SIG-M5 treated with dmso at 0.1 percent for 504 hours (cell line): ENCODE results near the gene SMS.
A peak's percentile ranks its signal among the peaks of the same experiment; 100 is the strongest.

ENCODE experiments used
- DNase-seq: peaks from one replicate; lab custom pipeline; 2025; ENCODE audit not compliant: unreplicated experiment; lab: John Stamatoyannopoulos, UW

The SMS gene

DNA sequence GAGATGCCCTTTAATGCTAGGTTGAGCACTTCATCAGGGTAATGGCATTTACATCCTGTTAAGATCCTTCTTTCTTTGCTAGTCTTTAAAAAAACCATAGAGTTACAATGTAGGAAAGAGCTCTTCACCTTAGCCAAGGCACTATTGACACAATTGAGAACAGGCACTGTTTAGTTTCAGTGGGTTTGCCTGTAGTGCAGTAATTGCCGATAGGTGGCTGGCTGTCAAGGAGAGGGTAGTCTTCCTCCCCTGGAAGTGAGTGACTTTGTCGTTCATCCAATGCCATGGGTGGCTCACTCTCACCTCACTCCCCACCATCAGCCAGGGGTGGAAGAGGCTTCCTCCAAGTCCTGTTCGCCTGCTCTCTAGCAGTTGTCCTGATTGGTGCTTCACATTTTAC, 34.7 kb downstream of the SMS start:
- no peak for DNase-seq

- no peak for DNase-seq
Measured at GRCh38 chrX:21975812-21976211, 35.3 kb downstream of the SMS start.

- no peak for DNase-seq
Measured at GRCh38 chrX:21978346-21978745, 37.8 kb downstream of the SMS start.

DNA sequence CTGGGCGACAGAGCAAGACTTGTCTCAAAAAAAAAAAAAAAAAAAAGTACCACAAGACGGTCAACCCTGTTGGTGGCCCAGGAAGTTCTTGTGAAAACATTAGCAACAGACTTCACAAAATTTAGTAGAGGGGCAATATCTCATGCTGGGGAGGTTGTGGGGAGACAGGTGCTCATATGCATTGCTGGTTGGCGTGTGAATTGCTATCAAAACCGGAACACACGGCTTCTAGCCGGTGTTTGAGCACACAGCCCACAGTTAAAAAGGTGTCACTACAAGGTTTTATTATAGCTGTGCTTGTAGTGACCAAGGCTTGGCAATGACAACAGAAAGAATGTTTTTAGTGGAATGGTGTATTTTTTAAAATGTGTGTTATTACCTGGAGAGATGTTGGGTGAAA, 41.8 kb downstream of the SMS start:
- DNase-seq: no peak

- DNase-seq: peak; percentile 79
Measured at GRCh38 chrX:21985332-21985777, 44.8 kb downstream of the SMS start.

GRCh38 chrX:21986596-21986995, 46.1 kb downstream of the SMS start:
- no peak for DNase-seq

GRCh38 chrX:21989384-21989783, 48.9 kb downstream of the SMS start:
- no peak for DNase-seq

DNA sequence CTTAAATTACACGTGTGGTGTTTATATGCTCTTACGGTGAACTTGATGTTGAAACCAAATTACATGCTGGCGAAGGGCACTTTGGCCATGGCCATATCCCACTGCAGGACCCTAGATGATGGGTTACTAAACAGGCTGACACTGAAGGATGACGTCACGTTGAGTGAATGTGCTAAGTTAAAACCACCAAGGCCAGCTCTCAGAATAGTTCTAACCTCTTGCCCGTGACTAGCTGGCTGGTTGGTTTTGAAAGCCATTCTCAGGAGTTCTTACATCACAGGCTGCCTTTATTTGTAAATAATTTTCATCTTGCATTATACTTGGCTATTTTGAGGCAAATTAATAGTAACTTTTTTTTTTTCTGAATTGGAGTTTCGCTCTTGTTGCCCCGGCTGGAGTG, 50.3 kb downstream of the SMS start:
- no peak for DNase-seq

GRCh38 chrX:21991504-21991903, 51.0 kb downstream of the SMS start:
- DNase-seq: no peak

DNA sequence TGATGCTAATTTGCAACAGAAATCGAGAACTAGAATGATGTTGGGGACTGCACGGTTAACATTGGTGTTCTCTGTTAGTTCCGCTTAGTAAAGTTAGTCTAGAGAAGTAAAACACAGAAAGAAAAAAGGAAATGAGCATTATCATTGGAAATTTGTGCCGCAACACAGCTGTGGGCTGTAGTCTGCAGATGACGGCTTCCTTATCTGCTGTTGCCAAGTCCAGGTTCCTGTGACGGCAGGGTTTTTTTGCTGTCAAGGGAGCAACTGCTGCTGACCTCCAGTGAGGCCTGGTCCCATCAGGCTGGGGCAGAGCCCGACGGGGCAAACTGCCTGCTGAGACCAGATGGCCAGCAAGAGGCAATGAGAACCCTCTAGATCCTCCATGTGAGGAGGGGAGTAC, 52.8 kb downstream of the SMS start:
- DNase-seq: peak; percentile 42

- peak; percentile 82 for DNase-seq
Measured at GRCh38 chrX:21996872-21997455, 56.5 kb downstream of the SMS start.

DNA sequence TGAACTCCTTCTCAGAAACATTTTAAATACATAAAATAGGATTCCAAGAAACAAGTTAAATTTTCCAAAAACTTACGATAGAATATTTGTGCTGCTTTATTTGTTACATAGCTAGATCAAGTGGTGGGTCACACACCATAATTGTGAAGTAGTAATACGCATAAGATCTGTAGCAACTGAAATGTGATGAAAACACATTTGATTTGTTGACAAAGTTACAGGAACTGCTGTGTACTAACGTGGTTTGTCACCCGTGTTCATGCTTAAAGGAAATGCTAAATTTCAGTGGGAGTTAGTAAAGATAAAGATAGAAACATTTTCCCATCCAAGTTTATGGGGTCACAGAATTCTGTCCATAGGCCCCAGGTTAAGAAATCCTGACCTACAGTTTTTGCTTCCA, 57.5 kb downstream of the SMS start:
- DNase-seq: no peak

DNA sequence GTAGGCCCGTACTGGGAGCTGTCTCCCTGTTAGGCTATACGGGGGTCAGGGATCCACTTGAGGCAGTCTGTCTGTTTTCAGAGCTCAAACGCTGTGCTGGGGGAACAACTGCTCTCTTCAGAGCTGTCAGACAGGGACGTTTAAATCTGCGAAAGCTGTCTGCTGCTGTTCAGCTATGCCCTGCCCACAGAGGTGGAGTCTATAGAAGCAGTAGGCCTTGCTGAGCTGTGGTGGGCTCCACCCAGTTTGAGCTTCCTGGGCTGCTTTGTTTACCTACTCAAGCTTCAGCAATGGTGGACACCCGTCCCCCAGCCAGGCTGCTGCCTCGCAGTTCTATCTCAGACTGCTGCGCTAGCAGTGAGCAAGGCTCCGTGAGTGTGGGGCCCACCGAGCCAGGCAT, 64.4 kb downstream of the SMS start:
- no peak for DNase-seq

GRCh38 chrX:22012051-22012450, 71.5 kb downstream of the SMS start:
- no peak for DNase-seq

DNA sequence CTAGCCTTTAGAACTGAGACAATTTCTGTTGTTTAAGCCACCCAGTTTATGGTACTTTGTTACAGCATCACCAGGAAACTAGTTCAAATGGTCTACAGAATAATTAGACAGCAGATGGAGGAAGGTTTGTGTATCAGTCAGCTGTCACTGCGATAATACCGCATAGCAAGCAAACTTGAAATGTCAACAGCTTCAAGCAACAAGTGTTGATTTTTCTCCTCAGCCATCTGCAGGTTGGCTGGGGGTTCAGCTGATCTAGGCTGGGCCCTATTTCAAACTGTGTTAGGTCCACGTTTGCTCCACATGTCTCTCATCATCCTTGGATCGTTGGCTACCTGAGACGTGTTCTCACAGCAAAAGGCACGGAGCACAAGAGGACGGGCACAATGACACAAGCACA, 72.4 kb downstream of the SMS start:
- no peak for DNase-seq

DNA sequence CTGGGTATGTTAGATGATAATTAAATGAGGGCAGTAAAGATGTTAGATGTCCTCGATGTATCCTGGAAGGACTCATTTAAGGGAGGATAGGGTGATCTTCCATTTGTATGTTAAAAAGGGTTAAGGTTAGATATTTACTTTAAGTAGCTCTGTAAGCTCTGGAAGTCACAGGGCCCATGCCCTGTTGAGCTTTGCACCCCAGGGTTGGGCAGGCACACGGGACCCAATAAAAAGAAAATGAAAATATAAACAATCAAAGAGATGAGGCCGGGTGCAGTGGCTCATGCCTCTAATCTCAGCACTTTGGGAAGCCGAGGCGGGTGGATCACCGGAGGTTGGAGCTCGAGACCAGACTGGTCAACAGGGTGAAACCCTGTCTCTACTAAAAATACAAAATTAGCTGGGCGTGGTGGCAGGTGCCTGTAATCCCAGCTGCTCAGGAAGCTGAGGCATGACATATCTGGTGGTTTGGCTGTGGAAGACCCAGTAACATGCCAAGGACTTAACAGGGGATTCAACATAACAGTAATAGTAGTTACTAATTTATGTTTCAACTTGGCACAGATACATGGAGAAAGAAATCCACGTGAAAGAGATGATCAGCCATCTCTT, 74.7 kb downstream of the SMS start:
- no peak for DNase-seq

DNA sequence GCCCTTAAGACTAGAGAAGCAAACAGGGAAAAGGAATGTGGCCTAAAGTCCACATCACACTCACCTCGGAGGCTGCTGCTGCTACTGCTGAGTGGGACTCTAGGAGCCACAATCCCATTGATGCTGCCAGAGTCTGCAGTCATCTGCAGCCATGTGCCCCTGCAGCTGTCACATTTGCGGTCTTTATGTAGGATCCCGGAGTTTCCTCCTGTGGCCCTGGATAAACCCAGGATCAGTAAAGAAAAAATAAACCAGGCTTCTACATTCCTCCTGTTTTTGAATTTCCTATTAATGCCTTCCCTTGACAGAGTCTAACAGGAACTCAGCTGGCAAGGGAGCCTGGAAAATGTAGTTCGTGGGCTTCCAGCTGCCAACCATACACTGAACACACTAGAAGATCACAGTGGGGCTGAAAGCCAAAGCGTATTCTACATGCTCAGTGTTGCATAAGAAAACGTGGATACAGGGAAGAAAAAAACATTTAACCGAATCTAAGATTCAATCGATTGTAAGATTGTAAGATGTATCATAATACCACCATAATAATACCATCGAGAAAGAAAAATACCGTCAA, 81.3 kb downstream of the SMS start:
- no peak for DNase-seq

- no peak for DNase-seq
Measured at GRCh38 chrX:22024577-22024976, 84.1 kb downstream of the SMS start.

GRCh38 chrX:22025751-22026150, 85.2 kb downstream of the SMS start:
- no peak for DNase-seq

DNA sequence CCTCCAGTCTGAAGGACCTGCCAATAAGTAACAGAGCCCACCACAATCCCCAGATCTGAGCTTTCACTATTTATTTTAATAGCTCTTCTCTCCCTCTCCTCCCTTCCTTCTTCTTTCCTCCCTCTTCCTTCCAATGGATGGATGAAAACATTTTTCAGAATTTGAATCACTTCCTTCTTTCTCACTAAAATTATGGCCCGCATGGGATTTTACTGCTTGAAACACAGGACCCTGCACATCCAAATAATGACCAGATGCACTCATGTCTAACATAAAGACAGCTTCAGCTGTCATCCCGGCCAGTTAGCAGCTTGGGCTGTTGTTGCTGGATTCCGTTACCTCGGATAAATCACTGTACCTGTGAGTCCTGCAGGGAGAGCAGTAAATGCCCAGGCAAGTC, 86.2 kb downstream of the SMS start:
- no peak for DNase-seq

- no peak for DNase-seq
Measured at GRCh38 chrX:22032084-22032483, 91.6 kb downstream of the SMS start, which contains the start of gene PHEX. TSS of gene PHEX (plus strand) at chrX:22032325. CDS start at chrX:22033006, 681 bp downstream.

DNA sequence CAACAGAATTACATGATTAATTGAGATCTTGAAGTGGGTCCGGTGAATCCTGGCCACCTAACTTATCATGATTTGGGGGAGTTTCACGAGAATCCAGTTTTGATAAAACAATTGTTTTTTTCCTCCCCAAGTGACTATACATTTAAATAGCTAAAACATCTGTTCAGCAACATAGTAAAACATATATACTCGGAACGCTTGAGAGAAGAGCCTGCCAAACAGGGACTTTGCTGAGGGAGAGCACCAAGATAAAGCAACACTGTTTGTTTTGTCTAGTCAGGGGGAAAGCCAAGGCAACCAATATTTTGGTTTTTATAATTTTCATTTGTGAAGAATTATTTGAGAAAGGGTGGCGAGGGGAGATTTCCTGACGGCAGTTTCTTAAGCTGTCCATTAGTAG, 92.0 kb downstream of the SMS start:
- DNase-seq: no peak

DNA sequence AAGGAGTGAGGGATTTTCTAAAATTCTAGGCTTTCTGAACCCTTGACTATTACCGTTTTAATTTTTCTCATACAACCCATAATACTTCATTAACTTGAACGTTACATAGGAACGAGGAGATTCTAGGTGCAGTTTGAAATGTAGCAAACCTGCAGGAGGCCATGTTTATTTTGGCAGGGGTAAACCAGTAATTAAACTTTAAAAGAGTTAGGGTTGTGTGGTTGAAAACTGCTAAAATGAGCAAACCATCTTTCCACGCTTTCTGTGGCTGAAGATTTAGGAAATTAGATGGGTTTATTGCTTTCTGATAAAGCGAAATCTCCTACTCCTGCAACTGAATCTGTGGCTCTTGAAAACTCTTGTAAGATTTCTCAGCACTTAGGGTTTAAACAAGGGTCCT, 93.3 kb downstream of the SMS start:
- no peak for DNase-seq
